GDM1 (cell line): ENCODE measurements around the gene NEMP2.
"Not testable (repeated sequence)": the region's sequence is repeated elsewhere in the genome, so short reads cannot be mapped to it uniquely, and the experiment has no call there.

Source experiments
- DNase-seq: peaks from one replicate; lab custom pipeline; 2025; lab: John Stamatoyannopoulos, UW

Gene NEMP2

GRCh38 chr2:190490502-190490901, 44.0 kb downstream of the NEMP2 start:
- no peak for DNase-seq

- no peak for DNase-seq
Measured at GRCh38 chr2:190489475-190489874, 45.0 kb downstream of the NEMP2 start.

DNA sequence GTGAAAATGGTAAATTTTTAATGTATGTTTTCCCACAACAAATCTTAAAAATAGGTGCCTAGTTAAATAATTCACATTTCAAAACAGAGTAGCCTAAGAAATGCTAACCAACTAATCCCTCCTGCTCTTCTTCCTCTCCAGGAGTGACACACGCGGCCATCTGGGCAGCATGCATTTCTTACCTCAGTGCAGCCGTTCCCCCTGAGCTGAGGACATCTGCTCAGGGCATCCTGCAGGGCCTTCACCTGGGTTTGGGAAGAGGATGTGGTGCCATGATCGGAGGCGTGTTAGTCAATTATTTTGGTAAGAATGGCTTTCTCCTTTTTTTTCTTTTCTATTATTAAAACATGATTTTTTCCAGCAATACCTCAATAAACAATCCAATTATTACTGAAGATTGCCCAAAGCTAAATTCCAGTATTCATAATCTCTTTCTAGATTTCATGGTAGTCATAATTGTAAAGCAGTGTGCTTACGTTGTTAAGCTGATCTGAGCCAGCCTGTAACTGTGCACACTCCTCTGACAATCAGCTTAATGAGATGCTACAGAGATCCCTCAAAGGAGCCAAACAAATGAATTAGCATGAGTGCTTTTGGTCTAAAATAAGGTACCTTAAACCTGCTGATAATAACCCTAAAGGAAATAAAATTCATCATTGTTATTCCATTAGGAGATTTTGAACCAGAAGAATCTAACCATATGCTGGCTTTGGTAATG, 45.8 kb downstream of the NEMP2 start:
- no peak for DNase-seq

DNA sequence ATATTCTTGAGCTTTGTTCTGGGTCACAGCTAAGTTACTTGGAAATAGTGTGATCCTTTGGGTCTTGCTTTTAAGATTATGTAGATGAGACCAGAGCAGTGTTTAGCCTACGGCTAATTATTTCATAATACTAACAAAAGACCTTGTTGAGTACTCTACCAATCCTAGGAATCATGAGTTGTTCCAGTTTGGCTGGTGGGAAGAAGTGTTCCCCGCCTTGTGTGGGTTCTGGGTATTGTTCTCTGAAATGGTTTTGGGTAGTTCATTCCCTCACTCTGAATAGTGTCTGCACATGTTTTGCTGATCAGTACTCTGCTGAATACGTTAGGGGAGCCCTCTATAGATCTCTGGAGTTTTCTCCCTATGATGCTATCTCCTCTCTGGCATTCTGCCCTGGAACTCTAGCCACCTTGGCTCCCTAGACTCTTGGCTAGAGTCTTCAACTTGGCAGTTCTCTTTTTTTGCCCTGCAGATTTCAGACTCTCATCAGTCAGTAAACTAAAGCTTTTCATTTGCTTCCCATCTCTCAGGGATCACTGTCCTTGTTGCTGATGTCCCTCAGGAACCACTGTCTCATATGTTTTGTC, 48.4 kb downstream of the NEMP2 start:
- no peak for DNase-seq

GRCh38 chr2:190482451-190482850, 52.1 kb downstream of the NEMP2 start:
- DNase-seq = no peak

DNA sequence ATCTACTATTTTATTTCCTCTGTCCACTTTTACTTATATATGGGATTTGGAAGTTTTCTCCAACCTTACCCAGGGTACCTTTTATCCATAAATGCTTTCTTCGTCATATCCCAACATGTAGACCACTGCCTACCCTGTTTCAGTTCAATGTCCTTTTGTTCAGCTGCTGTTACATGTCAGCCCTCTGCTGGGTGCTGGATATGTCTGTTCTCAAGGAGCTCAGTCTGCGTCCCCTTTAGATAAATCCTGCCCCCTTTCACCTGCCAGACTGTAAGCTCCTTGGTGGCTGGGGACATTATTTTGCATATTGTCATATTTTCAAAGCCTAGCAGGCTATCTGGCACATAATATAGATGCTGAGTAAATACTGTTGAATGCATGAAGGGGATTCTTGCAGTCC, 53.2 kb downstream of the NEMP2 start:
- DNase-seq = no peak

DNA sequence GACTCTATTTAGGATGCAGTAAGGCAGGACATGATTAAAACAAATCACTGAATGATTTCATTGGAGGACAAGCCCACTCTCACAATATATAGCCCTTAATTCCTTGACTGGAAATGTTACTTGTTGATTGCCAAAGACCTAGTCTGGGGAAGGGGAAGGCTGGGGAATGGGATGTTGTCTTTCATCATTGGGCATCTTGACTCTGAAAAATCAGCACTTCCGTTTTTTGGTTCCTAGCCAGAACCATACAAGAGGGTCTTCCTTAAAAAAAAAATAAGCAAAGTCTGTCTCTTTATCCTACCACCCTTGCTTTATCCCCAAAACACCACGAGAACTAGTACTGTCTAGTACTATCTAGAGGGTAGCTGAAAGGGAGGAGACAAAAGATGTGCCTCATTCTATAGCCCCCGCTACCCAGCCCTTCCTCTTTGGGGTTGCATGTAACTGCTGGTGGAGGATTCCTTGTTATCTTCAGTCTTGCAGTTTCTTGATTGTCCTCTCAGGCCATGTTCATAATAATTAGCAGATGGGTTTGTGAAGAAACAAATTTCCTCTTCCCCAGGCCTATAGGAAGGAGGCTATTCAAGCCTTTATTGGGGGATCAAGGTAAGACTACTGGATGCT, 55.8 kb downstream of the NEMP2 start:
- no peak for DNase-seq

GRCh38 chr2:190477661-190478454, 56.7 kb downstream of the NEMP2 start:
- DNase-seq = no peak

DNA sequence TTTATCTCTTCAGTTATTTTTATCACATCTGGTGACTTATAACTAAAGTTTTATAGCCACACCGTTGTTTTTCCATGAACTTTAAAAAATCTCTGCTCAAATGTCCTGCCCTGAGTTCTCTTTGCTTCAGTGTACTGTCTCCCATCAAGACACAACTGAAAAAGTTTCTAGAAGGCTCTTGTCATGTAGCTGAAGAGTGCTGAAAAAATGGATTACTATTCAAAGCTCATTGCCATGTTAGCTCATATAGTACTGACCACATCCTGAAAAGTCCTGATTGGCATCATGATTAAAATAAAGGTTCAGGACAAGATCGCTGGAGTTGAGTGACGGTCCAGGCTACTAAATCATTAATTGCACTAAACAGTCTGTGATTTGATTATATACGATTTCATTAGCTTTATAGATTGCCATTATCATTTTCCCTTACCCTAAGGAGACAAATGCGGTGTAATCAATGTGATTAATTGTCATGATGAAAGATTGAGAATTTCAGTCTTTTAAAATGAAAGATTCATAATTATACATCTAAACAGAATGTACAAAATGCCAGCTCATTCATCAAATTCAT, 64.2 kb downstream of the NEMP2 start:
- no peak for DNase-seq

- peak; percentile 6 for DNase-seq
Measured at GRCh38 chr2:190469771-190470170, 64.8 kb downstream of the NEMP2 start.

GRCh38 chr2:190468814-190469569, 65.5 kb downstream of the NEMP2 start:
- DNase-seq = peak; percentile 44

DNA sequence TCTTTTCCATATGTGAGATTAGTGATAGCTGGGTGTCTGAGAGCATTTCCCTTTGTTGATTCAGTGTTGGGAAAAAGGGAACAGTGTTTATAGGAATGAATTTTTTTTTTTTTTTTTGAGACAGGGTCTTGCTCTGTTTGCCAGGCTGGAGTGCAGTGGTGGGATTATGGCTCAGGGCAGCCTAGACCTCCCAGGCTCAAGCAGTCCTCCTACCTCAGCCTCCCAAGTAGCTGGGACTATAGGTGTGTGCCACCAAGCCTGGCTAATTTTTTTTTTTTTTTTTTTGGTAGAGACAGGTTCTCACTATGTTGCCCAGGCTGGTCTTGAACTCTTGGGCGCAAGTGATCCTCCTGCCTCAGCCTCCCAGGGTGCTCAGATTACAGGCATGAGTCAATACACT, 66.2 kb downstream of the NEMP2 start:
- DNase-seq = not testable (repeated sequence)

DNA sequence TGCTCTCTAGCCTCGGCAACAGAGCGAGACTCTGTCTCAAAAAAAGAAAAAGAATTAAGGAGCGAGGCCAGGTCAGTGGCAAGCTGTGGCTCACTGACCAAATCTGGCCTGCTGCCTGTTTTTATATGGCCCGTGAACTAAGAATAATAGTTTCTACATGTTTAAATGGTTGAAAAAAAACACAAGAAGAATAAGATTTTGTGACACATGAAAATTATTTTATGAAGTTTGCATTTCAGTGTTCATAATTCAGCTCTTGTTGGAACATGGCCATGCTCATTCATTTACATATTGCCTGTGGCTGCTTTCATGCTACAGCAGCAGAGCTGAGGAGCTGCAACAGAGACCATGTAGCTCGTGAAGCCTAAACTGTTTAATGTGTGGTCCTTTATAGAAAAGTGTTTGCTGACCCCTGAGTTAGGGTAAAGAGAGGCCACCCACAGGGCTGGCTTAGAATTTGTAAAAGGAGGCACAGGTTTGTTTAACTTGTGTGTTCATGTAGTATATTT, 66.9 kb downstream of the NEMP2 start:
- DNase-seq = no peak

- no peak for DNase-seq
Measured at GRCh38 chr2:190466819-190467446, 67.6 kb downstream of the NEMP2 start.

GRCh38 chr2:190465060-190465459, 69.5 kb downstream of the NEMP2 start:
- DNase-seq = no peak

DNA sequence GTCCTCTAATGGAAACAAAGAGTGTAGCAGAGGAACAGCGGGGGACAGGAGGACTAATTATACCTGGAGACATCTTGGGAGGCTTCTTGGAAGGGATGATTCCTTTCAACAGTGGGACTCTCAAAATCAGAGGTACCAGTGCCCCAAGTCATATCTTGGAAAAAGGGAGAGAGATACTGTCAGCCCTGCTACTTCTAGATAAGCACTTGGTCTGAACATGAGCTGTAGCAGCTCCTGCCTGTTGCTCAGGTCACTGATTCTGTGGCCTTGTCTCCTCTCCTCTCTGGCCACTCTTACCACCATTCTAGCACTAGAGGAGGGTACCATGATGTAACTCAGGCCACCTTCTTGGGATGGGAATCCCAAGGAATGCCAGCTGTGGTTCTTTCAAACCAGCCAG, 71.9 kb downstream of the NEMP2 start:
- DNase-seq = no peak

- DNase-seq = no peak
Measured at GRCh38 chr2:190462181-190462580, 72.3 kb downstream of the NEMP2 start.

- DNase-seq = no peak
Measured at GRCh38 chr2:190460487-190460886, 74.0 kb downstream of the NEMP2 start.

GRCh38 chr2:190459881-190460280, 74.6 kb downstream of the NEMP2 start:
- DNase-seq = no peak

DNA sequence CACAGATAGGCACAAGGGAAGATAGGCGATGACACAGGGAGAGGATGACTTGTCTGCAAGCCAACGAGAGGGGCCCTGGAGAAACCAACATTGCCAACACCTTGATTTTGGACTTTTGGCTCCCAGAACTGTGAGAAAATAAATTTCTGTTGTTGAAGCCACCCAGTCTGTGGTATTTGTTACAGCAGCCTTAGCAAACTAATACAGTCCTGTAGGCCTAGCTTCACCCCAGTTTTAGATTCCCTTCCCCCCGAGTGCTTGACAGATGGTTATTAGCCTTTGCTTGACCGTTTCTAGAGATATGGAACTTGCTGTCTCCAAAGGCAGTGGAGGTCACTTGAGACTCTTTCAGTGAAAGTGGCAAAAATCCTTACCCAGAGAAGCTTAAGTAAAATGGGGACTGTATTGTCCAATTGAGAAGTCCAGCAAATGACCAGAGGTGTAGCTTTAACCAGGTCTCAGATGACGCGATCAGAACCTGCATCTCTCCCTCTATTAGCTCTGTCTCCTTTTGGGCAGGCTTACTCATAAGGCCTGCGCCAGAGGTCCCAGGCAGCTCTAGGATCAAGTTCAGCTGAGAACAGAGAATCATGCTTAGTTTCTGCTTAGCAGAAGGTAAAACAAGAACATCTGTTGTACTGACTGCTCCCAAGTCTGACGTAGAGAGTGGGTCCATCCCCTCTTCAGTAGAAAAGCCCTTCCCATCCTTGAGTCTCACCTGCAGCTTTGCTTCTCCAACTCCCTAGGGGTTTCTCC, 76.0 kb downstream of the NEMP2 start:
- DNase-seq = no peak
